Endodermal cell (in vitro differentiated cells): ENCODE measurements around the gene HDHD2. TPM values are rescaled to one million over a fixed set of nuclear protein-coding genes. Genes with fewer than 3 reads are reported as not detected.

Source experiments
- DNase-seq: peaks from one replicate; pipeline ENCODE4 v3.0.0-alpha.2; 2017
- H3K27ac ChIP-seq: 2 replicates; pipeline ENCODE4 v1.5.1; 2013; ENCODE audit warnings: mild to moderate bottlenecking, low read depth, low read length, moderate library complexity
- H3K27me3 ChIP-seq: 2 replicates; pipeline ENCODE4 v1.6.1; 2013; ENCODE audit warnings: mild to moderate bottlenecking, low read length, moderate library complexity; ENCODE audit not compliant: insufficient read depth, control insufficient read depth, poor library complexity, severe bottlenecking
- H3K36me3 ChIP-seq: 2 replicates; pipeline ENCODE4 v1.7.0; 2013; ENCODE audit warnings: mild to moderate bottlenecking, low read length, moderate library complexity; ENCODE audit not compliant: control insufficient read depth, insufficient read depth
- H3K4me1 ChIP-seq: one replicate; pipeline ENCODE4 v1.7.0; 2013; ENCODE audit warnings: low read length; ENCODE audit not compliant: control insufficient read depth, insufficient read depth
- H3K4me3 ChIP-seq: 2 replicates; pipeline ENCODE4 v1.5.1; 2013; ENCODE audit warnings: mild to moderate bottlenecking, low read length, moderate library complexity
- H3K9ac ChIP-seq: 2 replicates; pipeline ENCODE4 v1.6.1; 2013; ENCODE audit warnings: mild to moderate bottlenecking, low read length, moderate library complexity; ENCODE audit not compliant: poor library complexity, severe bottlenecking; ENCODE audit errors: extremely low read depth
- H3K9me3 ChIP-seq: 2 replicates; pipeline ENCODE4 v1.6.1; 2013; ENCODE audit warnings: mild to moderate bottlenecking, low read length, moderate library complexity; ENCODE audit not compliant: control insufficient read depth
- H3K27ac Mint-ChIP-seq: 2 replicates; pipeline ENCODE4 v1.8.0; 2020; ENCODE audit warnings: mixed read lengths
- H3K27me3 Mint-ChIP-seq: 2 replicates; pipeline ENCODE4 v1.8.0; 2021; ENCODE audit warnings: mild to moderate bottlenecking, mixed read lengths; ENCODE audit not compliant: insufficient read depth
- H3K36me3 Mint-ChIP-seq: 2 replicates; pipeline ENCODE4 v1.8.0; 2020; ENCODE audit warnings: low read depth, mixed read lengths
- H3K4me1 Mint-ChIP-seq: 2 replicates; pipeline ENCODE4 v1.8.0; 2020; ENCODE audit warnings: mixed read lengths
- H3K4me3 Mint-ChIP-seq: 2 replicates; pipeline ENCODE4 v1.8.0; 2020; ENCODE audit warnings: mild to moderate bottlenecking, moderate library complexity, mixed read lengths
- H3K9me3 Mint-ChIP-seq: 2 replicates; pipeline ENCODE4 v1.8.0; 2020; ENCODE audit warnings: mild to moderate bottlenecking, mixed read lengths
- WGBS, 2 experiments: methylation state at CpG; one replicate each; pipeline versions ENCODE4 v1.1.5 to v1.1.7; 2013; ENCODE audit warnings: missing lambda C conversion rate in 2 of 2, mixed read lengths in 1 of 2; ENCODE audit not compliant: insufficient coverage in 1 of 2, insufficient read length in 1 of 2; 5-methylcytosine and 5-hydroxymethylcytosine counted together
- total RNA-seq, 2 donors: library from RNA; stranded (reverse); fragmentation: NEBNext Ultra II Directional in 1 of 2; extraction: Animal tissue kit (Norgen Biotek cat#: 25700) in 1 of 2; gene quantifications; 2 replicates in 1 of 2; 3 replicates in 1 of 2; pipeline ENCODE4 v1.2.1, GENCODE V29; 2021
- TF ChIP-seq, protein P1 (sequence below): fragments of 200-600 bp; sonication (generic); conservative IDR thresholded peaks from 2 replicates; pipeline ENCODE4 v1.5.0; 2021; ENCODE audit warnings: antibody characterized with exemption, mild to moderate bottlenecking

HDHD2 gene
- total RNA-seq, 2 donors from 2014 or later: 53.6 to 76.8 TPM

DNA sequence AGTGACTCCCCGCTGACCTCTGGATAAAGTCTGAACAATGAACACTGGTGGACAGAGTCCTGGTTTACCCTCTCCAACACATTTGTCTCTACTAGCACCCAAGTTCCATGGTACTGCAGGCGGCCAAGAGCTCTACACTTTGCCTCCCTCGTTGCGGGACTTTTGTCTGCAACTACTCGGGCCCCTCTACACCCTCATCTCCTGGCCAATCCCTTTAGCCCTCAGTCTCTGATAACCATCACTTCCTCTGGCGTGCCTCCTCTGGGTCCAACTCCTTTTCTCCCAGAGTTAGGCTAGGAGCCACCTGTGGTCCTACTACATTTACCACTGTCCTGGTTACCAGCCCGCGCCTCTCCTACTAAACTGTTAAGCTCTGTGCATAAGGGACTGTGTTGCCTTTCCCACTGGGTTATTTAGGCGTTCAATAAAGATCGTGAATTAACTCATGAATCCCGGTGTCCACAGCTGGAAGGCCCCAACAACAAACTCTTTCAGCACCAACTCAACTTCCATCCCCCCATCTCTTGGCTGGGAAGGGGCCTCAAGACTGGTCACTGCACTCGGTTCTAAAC lies 757 bp downstream of the HDHD2 start:
- DNase-seq: peak; percentile 64
- 19 to 32% methylated on average over 9 to 12 of the region's 12 CpGs for WGBS, 2 experiments
- H3K36me3 ChIP-seq: peaks cover 10% of the 10 kb centered on the region
- no peaks in the 10 kb centered on the region for H3K27me3 Mint-ChIP-seq
- H3K4me1 Mint-ChIP-seq: peaks cover 12% of the 10 kb centered on the region
- H3K27ac ChIP-seq: peak overlapping the region; percentile 90
- no peaks in the 10 kb centered on the region for H3K9me3 Mint-ChIP-seq
- H3K27ac Mint-ChIP-seq: peak overlapping the region; percentile 96
- peaks cover 9% of the 10 kb centered on the region for H3K36me3 Mint-ChIP-seq
- no peaks in the 10 kb centered on the region for H3K27me3 ChIP-seq
- H3K9ac ChIP-seq: peak overlapping the region; percentile 67
- H3K4me3 Mint-ChIP-seq: peak overlapping the region; percentile 93
- H3K4me1 ChIP-seq: no peaks in the 10 kb centered on the region
- peak overlapping the region; percentile 99 for H3K4me3 ChIP-seq
- no peaks in the 10 kb centered on the region for H3K9me3 ChIP-seq
- TF ChIP-seq, protein P1, sequence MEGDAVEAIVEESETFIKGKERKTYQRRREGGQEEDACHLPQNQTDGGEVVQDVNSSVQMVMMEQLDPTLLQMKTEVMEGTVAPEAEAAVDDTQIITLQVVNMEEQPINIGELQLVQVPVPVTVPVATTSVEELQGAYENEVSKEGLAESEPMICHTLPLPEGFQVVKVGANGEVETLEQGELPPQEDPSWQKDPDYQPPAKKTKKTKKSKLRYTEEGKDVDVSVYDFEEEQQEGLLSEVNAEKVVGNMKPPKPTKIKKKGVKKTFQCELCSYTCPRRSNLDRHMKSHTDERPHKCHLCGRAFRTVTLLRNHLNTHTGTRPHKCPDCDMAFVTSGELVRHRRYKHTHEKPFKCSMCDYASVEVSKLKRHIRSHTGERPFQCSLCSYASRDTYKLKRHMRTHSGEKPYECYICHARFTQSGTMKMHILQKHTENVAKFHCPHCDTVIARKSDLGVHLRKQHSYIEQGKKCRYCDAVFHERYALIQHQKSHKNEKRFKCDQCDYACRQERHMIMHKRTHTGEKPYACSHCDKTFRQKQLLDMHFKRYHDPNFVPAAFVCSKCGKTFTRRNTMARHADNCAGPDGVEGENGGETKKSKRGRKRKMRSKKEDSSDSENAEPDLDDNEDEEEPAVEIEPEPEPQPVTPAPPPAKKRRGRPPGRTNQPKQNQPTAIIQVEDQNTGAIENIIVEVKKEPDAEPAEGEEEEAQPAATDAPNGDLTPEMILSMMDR: no peak

DNA sequence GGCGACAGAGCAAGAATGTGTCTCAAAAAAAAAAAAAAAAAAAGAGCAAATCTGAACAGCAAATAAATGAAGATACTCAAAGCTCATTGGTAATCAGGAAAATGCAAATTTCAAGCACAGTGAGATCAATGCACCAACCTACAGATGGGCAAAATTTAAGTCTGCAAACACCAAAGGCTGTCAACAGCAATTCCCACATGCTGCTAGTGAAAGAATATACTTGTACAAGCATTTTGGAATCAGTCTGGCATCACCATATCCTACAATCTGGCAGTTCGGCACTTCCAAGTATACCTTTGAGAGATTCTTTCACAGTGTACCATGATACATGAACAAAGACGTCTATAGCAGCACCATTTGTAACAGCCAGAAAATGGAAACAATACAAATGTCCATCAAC lies 4.1 kb downstream of the HDHD2 start:
- H3K27me3 Mint-ChIP-seq: no peaks in the 10 kb centered on the region

DNA sequence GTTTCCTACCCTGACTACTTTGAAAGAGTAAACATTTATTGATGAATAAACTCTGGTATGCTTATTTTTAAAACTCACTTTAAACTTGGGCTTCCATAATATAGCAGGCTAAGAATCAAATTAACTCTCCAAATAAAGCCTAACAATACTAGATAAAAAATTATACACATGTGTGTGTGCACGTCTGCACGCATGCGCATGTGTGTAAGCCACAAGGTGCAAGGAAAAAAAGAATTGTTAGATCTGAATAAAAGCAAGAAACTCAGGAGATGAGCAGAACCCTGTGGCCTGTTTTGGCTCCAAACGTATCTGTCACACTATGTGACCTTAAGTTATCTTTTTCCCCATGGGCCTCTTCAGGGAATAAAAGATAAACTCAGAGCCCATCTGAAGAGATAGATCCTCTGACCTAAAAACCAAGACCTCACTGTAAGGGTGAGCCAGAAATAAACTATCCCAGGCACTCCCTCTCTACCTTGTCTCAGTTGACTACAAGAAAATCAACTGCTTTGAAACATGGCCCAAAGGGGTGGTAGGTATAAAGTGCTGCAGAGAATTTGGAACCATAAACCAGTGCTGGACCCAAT lies 6.3 kb downstream of the HDHD2 start:
- no peak overlapping the region for H3K27ac ChIP-seq
- Mint-ChIP-seq H3K27me3 (no peaks in the 10 kb centered on the region), H3K36me3 (peaks cover 18% of the 10 kb centered on the region)

More for the DNA sequence above, 4.1 kb downstream of the HDHD2 start:
- TF ChIP-seq, protein P1: no peak
- Histone ChIP-seq H3K27me3 (no peaks in the 10 kb centered on the region), H3K36me3 (no peaks in the 10 kb centered on the region), H3K9me3 (no peaks in the 10 kb centered on the region), H3K27ac (no peak overlapping the region), H3K4me3 (no peak overlapping the region), H3K4me1 (no peaks in the 10 kb centered on the region), H3K9ac (no peak overlapping the region)
- peaks cover 8% of the 10 kb centered on the region for H3K4me1 Mint-ChIP-seq
- H3K36me3 Mint-ChIP-seq: peaks cover 8% of the 10 kb centered on the region
- no peaks in the 10 kb centered on the region for H3K9me3 Mint-ChIP-seq
- H3K27ac Mint-ChIP-seq: no peak overlapping the region
- no peak overlapping the region for H3K4me3 Mint-ChIP-seq
- 92 to 94% methylated on average over 2 to 3 of the region's 3 CpGs for WGBS, 2 experiments
- DNase-seq: no peak

More for the DNA sequence above, 6.3 kb downstream of the HDHD2 start:
- no peak overlapping the region for H3K9ac ChIP-seq
- Mint-ChIP-seq H3K4me1 (no peaks in the 10 kb centered on the region), H3K9me3 (no peaks in the 10 kb centered on the region), H3K27ac (no peak overlapping the region), H3K4me3 (no peak overlapping the region)
- H3K36me3 ChIP-seq: peaks cover 4% of the 10 kb centered on the region
- no peak for DNase-seq
- 82 to 93% methylated on average over 3 to 4 of the region's 4 CpGs for WGBS, 2 experiments
- no peaks in the 10 kb centered on the region for H3K9me3 ChIP-seq
- H3K4me1 ChIP-seq: no peaks in the 10 kb centered on the region
- H3K27me3 ChIP-seq: no peaks in the 10 kb centered on the region
- H3K4me3 ChIP-seq: no peak overlapping the region
- TF ChIP-seq, protein P1: no peak
